ENCODE results near the gene ULBP1.
A peak's percentile ranks its signal among the peaks of the same experiment; 100 is the strongest.
"Not testable (repeated sequence)": the region's sequence is repeated elsewhere in the genome, so short reads cannot be mapped to it uniquely, and the experiment has no call there.

Gene ULBP1

GRCh38 chr6:149953934-149954327, 9.8 kb upstream of the ULBP1 start:
- DNase-seq, result not testable (repeated sequence)

GRCh38 chr6:149954328-149954983, 9.3 kb upstream of the ULBP1 start:
- DNase-seq, result not testable (repeated sequence)

- DNase-seq, result not testable (repeated sequence)
Measured at GRCh38 chr6:149954984-149955653, 8.6 kb upstream of the ULBP1 start.

- peak; percentile 30 for DNase-seq
Measured at GRCh38 chr6:149955654-149956317, 8.0 kb upstream of the ULBP1 start.

DNA sequence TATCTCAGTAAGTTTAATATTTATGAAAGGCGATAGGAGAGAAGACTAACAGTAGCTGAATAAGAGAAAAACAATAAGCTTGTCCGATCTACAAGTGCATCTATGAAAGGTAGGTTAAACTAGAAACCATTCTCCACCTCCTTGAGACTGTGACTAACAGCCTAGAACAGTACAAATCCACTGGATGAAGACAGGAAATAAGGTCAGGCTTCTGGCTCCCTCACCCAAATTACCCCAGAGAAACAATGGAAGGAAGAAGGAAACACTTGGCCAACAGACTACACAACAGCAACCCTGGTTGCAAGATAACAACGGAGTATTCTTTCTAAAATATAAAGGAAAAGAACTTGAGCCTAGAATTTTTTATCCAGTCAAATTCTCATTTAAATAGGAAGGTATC, 5.6 kb upstream of the ULBP1 start:
- DNase-seq, result not testable (repeated sequence)

DNA sequence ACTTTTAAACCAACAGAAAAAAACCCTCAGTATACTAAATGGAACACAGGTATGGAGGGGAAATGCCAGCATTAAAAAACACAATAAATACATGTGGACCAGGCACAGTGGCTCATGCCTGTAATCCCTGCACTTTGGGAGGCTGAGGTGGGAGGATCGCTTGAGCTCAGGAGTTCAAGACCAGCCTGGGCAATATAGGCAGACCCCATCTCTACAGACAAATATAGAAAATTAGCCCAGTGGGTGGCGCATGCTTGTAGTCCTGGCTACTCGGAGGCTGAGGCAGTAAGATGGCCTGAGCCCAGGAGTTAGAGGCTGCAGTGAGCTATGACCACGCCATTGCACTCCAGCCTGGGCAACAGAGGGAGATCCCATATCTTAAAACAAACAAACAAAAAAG, 3.9 kb upstream of the ULBP1 start:
- not testable (repeated sequence) for DNase-seq

DNA sequence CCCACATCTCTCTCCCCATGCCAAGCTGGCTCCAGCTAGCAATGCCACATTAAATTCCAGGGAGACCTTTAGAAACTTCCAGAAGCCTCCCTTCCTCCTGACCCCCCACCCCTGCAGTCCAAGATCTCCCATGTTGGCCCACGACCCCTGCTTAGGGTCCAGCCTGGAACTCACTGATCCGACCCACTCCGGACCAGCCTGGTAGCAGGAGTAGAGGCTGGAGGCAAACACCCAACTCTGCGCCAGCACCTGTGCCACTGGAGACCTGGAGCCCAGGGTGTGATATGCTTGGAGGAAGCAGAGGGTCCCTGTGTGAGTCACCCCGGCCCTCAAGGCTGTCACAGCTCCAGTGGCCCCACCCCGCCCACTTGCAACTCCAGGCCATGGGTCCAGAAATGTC, 3.3 kb upstream of the ULBP1 start:
- DNase-seq, result peak; percentile 43

- DNase-seq, result peak; percentile 51
Measured at GRCh38 chr6:149961728-149962425, 1.9 kb upstream of the ULBP1 start.

DNA sequence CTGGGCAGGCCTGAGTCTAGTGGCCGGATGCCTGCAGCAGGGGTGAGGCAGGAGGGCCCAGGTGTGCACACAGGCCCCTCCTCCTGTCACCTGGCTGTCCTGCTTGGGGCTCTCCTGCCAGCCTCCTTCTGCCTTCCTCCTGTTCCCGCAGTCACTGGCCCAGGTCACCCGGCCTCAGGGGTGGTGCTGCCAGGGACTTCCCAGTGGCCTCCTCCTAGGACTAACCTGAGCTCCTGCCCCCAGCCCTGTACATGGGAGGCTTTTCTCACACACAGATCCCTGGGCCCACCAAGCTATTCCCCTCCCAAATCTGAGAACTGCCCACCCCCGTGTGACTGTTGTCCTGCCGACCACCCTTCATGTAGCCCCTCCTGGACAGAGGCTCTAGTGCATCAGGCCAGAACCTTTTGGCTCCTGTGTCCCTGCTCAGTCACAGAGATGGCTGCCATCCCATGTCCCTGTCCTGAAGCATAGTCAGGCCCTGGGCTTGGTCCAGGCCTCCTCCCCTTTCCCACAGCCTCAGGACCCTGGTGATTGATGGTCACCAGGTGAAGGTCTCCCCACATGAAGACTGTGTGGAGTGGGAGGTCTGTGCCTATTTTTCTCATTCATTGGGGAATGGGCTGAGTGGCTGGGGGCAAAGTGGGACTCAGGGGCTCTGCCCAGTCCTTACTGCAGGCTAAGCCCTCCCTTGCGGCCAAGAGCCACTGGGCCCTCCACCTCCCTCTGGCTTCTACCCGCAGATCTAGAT, 1.1 kb upstream of the ULBP1 start:
- peak; percentile 49 for DNase-seq

- peak; percentile 88 for DNase-seq
Measured at GRCh38 chr6:149963212-149963461, 606 bp upstream of the ULBP1 start.

DNA sequence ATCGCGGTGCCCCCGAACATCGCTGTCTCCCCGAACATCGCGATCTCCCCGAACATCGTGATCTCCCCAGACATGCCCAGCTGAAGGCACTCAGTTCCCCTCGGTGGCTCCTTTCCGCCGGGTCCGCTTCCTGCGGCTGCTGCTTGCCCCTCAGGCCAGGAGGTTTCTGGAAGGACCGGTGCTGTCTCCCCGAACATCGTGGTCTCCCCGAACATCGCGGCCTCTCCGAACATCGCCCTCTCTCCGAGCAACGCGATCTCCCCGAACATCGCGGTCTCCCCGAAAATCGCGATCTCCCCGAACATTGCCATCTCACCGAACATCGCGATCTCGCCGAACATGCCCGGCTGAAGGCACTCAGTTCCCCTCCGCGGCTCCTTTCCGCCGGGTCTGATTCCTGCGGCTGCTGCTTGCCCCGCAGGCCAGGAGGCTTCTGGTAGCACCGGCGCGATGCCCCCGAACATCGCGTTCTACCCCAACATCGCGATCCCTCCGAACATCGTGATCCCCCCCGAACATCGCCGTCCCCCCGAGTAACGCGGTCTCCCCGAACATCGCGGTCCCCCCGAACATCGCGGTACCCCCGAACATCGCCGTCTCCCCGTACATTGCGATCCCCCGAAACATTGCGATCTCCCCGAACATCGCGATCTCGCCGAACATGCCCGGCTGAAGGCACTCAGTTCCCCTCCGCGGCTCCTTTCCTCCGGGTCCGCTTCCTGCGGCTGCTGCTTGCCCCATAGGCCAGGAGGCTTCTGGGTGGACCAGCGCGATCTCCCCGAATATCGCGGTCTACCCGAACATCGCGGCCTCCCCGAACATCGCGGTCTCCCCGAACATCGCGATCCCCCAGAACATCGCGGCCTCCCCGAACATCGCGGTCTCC, 808 bp downstream of the ULBP1 start:
- peak; percentile 60 for DNase-seq

DNA sequence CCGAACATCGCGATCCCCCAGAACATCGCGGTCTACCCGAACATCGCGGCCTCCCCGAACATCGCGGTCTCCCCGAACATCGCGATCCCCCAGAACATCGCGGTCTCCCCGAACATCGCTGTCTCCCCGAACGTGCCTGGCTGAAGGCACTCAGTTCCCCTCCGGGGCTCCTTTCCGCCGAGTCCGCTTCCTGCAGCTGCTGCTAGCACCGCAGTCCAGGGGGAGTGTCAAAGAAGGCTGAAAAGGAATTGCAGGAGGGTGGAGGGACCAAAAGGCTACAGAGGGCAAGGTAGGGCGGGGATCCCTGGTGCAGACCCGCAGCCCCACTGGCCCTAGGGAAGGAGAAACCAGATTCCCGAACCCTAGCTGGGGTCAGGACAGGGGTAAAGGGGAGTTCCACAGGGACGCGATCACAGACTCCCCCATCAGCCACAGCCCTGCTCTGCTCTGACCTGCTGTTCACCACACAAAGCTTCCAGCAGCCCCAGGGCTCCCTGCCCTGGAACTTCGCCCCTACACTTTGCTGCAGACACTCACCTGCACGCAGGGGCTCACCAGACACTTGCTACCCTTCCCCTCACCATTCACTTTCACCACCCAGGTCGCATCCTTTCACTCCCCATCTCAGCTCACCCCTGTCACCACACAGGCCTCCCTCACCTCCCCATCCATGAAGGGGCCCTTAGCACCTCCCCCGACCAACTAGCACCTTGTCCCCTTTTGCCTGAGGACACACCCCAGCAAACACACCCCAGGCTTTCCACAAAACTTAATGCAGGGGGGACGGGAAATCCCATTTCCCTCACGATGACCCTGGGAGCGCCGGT, 1.7 kb downstream of the ULBP1 start:
- peak; percentile 63 for DNase-seq

- DNase-seq, result peak; percentile 38
Measured at GRCh38 chr6:149966319-149966718, 2.6 kb downstream of the ULBP1 start.

- no peak for DNase-seq
Measured at GRCh38 chr6:149967591-149967990, 3.8 kb downstream of the ULBP1 start.

DNA sequence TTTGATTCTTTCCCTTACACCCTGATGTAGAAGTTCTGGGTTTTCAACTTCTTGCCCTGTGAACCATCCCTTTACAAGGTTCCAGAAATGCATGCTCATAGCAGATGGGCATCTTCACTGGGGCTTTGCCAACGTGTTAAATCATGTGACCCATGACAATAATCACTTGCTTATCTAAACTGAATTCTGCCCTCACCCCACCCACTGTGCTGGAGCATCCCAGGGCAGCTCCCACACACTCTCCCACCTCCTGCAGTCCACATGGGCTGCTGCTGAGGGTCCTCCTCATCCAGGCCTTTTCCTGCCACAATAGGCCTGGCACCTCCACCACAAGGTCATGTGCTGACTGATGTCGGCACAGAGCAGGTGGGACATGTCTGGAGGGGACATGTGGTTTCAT, 4.3 kb downstream of the ULBP1 start:
- peak; percentile 34 for DNase-seq

DNA sequence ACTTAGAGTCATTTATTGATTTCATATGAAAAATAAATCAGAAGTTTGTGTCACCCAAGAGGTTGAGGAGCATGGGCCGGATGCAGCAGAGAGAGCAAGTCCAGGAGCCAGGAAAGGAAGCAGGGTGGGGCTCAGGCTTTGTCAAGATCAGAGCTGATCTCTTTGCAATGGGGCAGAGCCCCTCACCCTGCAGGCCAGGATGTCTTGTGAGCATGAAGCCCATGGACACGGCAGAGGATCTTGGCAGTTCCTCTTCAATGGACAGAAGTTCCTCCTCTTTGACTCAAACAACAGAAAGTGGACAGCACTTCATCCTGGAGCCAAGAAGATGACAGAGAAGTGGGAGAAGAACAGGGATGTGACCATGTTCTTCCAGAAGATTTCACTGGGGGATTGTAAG, 5.2 kb downstream of the ULBP1 start:
- DNase-seq, result peak; percentile 25

DNA sequence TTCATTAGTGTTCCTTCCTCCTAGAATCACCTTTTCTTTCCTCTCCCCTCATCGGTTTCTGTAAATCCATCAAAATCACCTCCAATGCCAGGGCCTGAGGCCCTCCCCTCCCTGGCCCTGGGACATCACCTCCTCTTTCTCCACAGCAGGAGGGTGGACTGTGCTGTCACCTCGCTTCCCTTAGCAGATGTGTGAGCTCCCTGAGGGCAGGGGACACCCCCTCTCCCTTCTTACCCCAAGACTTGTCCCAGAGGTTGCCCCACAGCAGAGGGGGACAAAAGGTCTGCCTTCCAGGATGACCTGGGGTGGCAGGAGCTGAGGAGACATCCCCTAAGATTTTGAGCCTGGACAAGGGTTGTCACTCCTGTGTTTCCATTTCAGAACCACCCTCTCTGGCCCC, 5.9 kb downstream of the ULBP1 start:
- no peak for DNase-seq

- peak; percentile 36 for DNase-seq
Measured at GRCh38 chr6:149974394-149974793, 10.7 kb downstream of the ULBP1 start.

DNA sequence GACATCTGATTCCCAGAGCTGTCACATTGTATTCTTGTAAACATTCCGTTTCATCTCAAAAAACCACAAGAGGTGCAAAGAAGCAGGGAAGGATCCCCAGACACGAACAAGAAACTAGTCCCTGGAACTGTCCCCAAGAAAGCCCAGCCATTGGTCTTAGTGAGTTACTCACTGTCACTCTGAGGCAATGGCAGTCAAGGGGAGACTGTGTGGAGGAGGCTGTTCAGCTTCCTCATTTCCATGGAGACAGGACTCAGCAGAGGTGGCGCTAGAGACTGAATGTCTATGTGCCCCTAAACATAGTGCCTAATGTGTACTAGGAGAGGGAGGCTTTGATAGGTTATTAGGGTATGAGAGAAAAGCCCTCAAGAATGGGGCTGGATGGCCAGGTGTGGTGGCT, 11.1 kb downstream of the ULBP1 start:
- peak; percentile 42 for DNase-seq

GRCh38 chr6:149975400-149975799, 11.7 kb downstream of the ULBP1 start:
- no peak for DNase-seq

GRCh38 chr6:149977221-149977620, 13.5 kb downstream of the ULBP1 start:
- DNase-seq, result peak; percentile 32
